BJ (cell line): ENCODE results near the gene EDNRA. TPM values are rescaled to one million over a fixed set of nuclear protein-coding genes. Genes with fewer than 3 reads are reported as not detected.

ENCODE experiments used
- CTCF ChIA-PET: fragments of 350-600 bp; formaldehyde crosslinking; extraction: SDS; loops from one replicate; lab custom pipeline; 2021; ENCODE audit warnings: antibody characterized with exemption, inconsistent platforms; lab: Yijun Ruan, JAX
- POLR2A ChIA-PET: fragments of 300-600 bp; sonication (Branson Sonifier 250); formaldehyde crosslinking; extraction: SDS; loops from one replicate; lab custom pipeline; 2021; ENCODE audit warnings: antibody characterized with exemption; lab: Charles Lee
- DNase-seq: peaks from one replicate; pipeline ENCODE4 v3.0.0-alpha.2; 2011; ENCODE audit warnings: low read depth
- H3K27me3 ChIP-seq: 2 replicates; pipeline ENCODE4 v1.6.0; 2011; ENCODE audit warnings: low read length; ENCODE audit not compliant: control insufficient read depth, insufficient read depth
- H3K36me3 ChIP-seq: 2 replicates; pipeline ENCODE4 v1.5.1; 2011; ENCODE audit warnings: low read length; ENCODE audit not compliant: control insufficient read depth, insufficient read depth
- H3K4me3 ChIP-seq: 2 replicates; pipeline ENCODE4 v1.5.1; 2011; ENCODE audit warnings: low read depth, mild to moderate bottlenecking, control low read depth, low read length
- polyA plus RNA-seq: library from polyadenylated mRNA; depleted of rRNA; stranded (reverse); fragments of >200 nt; gene quantifications from 2 replicates; pipeline ENCODE4 v1.2.3, GENCODE V29; 2011
- TF ChIP-seq, protein P1 (sequence below): IDR thresholded peaks from 2 replicates; pipeline ENCODE4 v1.5.1; 2011; ENCODE audit warnings: low read depth, mild to moderate bottlenecking, control low read depth, inconsistent platforms, low read length, moderate library complexity; ENCODE audit not compliant: insufficient read depth

EDNRA gene
- polyA plus RNA-seq, 1 experiment = 7.6 TPM

- no peak for DNase-seq
- no peaks in the 10 kb centered on the region; the same call in 1 of the 2 replicates for H3K27me3 ChIP-seq
- POLR2A ChIA-PET = no interaction called here
- H3K4me3 ChIP-seq = no peak overlapping the region
- TF ChIP-seq, protein P1, sequence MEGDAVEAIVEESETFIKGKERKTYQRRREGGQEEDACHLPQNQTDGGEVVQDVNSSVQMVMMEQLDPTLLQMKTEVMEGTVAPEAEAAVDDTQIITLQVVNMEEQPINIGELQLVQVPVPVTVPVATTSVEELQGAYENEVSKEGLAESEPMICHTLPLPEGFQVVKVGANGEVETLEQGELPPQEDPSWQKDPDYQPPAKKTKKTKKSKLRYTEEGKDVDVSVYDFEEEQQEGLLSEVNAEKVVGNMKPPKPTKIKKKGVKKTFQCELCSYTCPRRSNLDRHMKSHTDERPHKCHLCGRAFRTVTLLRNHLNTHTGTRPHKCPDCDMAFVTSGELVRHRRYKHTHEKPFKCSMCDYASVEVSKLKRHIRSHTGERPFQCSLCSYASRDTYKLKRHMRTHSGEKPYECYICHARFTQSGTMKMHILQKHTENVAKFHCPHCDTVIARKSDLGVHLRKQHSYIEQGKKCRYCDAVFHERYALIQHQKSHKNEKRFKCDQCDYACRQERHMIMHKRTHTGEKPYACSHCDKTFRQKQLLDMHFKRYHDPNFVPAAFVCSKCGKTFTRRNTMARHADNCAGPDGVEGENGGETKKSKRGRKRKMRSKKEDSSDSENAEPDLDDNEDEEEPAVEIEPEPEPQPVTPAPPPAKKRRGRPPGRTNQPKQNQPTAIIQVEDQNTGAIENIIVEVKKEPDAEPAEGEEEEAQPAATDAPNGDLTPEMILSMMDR = no peak
- no peaks in the 10 kb centered on the region for H3K36me3 ChIP-seq
- CTCF ChIA-PET = interaction anchor here (0.7 kb wide), 1 partner anchor 1387 kb away, joined by 4 read pairs; no protein-coding TSS in a partner anchor
Measured at GRCh38 chr4:147456706-147457105, 24.2 kb upstream of the EDNRA start.

- no peak overlapping the region for H3K4me3 ChIP-seq
- no peak for DNase-seq
- TF ChIP-seq, protein P1 = no peak
- ChIA-PET CTCF (no interaction called here), POLR2A (no interaction called here)
- no peaks in the 10 kb centered on the region for H3K27me3 ChIP-seq
- no peaks in the 10 kb centered on the region for H3K36me3 ChIP-seq
Measured at GRCh38 chr4:147461161-147461560, 19.7 kb upstream of the EDNRA start.

GRCh38 chr4:147463065-147463464 is 17.8 kb upstream of the EDNRA start:
- no peak for DNase-seq
- Histone ChIP-seq H3K36me3 (no peaks in the 10 kb centered on the region), H3K27me3 (no peaks in the 10 kb centered on the region), H3K4me3 (no peak overlapping the region)
- TF ChIP-seq, protein P1 = no peak
- CTCF ChIA-PET = interaction anchor here (0.7 to 1.1 kb wide), 3 partner anchors 13 to 246 kb away, joined by 3 to 4 read pairs (median 3); partner anchors contain the start of gene EDNRA
- POLR2A ChIA-PET = no interaction called here

DNA sequence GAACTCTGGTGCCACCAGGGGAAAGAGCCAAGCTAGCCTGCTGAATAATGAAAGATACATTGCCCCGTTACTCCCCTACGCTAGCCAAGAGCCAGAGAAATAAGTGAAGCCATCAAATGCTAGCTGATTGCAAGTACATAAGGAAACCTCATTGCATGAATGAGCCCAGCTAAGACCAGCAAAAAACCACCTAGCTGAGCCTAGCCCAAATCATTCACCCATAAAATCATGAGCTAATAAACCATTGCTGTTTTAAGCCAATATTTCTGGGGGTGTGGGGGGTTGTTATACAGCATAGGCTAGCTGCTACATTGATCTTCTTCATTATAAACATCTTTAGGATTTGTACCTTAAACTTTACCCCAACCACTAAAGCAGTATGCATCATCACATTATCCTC is 15.4 kb upstream of the EDNRA start:
- no peak for DNase-seq
- Histone ChIP-seq H3K27me3 (no peaks in the 10 kb centered on the region), H3K36me3 (no peaks in the 10 kb centered on the region), H3K4me3 (no peak overlapping the region)
- TF ChIP-seq, protein P1 = no peak
- ChIA-PET POLR2A (no interaction called here), CTCF (no interaction called here)

GRCh38 chr4:147477439-147477838 is 3.5 kb upstream of the EDNRA start:
- ChIA-PET CTCF (no interaction called here), POLR2A (no interaction called here)
- Histone ChIP-seq H3K27me3 (no peaks in the 10 kb centered on the region), H3K36me3 (no peaks in the 10 kb centered on the region), H3K4me3 (no peak overlapping the region)
- DNase-seq = no peak
- TF ChIP-seq, protein P1 = no peak
